Ascending aorta (tissue), 2 donors: ENCODE results near the gene LGALS12. TPM values are rescaled to one million over a fixed set of nuclear protein-coding genes. Genes with fewer than 3 reads are reported as not detected.
A peak's percentile ranks its signal among the peaks of the same experiment; 100 is the strongest.
"Not testable (repeated sequence)": the region's sequence is repeated elsewhere in the genome, so short reads cannot be mapped to it uniquely, and the experiment has no call there.

Experiments used
- DNase-seq, 2 donors: peaks; one replicate each; pipeline ENCODE4 v3.0.0-alpha.2; 2019; ENCODE audit warnings: low spot score in 2 of 2
- H3K27ac ChIP-seq, 2 donors: fragments of 200-600 bp; sonication (generic); one replicate each; pipeline ENCODE4 v1.5.1; 2016 to 2017; ENCODE audit warnings: mild to moderate bottlenecking in 1 of 2
- H3K27me3 ChIP-seq: fragments of 200-600 bp; sonication (generic); one replicate; pipeline ENCODE4 v1.5.1; 2017
- H3K36me3 ChIP-seq, 2 donors: fragments of 200-600 bp; sonication (generic); one replicate each; pipeline ENCODE4 v1.5.1; 2016
- H3K4me1 ChIP-seq, 2 donors: fragments of 200-600 bp; sonication (generic); one replicate each; pipeline ENCODE4 v1.5.1; 2016 to 2017; ENCODE audit warnings: mild to moderate bottlenecking in 1 of 2
- H3K4me3 ChIP-seq, 2 donors: fragments of 200-600 bp; sonication (generic); one replicate each; pipeline ENCODE4 v1.5.1; 2016 to 2017; ENCODE audit warnings: mild to moderate bottlenecking in 1 of 2
- H3K9me3 ChIP-seq, 2 donors: fragments of 200-600 bp; sonication (generic); one replicate each; pipeline ENCODE4 v1.5.1; 2016
- intact Hi-C: fragments of 100-400 bp; cut with DNase I; formaldehyde crosslinking; loops from one replicate; pipeline ENCODE4 v1.15.1; 2023
- total RNA-seq: library from RNA; depleted of rRNA; stranded (reverse); fragments of >200 nt; gene quantifications from one replicate; pipeline ENCODE4 v1.1.0, GENCODE V29; 2016
- TF ChIP-seq, protein P1 (sequence below), 3 experiments: fragments of 200-600 bp in 2 of 3; fragments of 450-650 bp in 1 of 3; sonication (generic) in 2 of 3; IDR thresholded peaks; one replicate each; pipeline ENCODE4 v1.5.1; 2016 to 2019; ENCODE audit warnings: antibody characterized with exemption in 3 of 3, mild to moderate bottlenecking in 1 of 3, moderate library complexity in 1 of 3

LGALS12 gene
- total RNA-seq, 1 donor from 2014 or later = not detected

DNA sequence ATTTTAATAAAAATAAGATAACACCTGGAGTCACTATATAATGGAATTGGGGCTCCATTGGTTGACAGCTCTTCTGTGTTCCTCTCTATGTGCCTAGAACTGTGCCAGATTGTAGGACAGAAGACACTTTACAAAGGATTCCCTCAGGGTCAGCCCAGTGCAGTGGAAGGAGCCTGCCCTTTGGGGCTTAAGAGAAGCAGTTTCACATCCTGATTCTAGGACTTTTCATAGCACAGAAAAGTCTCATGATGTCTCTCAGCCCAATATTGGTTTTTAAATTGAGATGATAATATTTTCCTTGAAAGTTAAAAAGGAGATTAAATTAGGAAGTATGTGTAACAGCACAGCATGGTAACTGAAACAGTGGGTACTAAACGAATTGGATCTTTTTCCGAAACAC is 37.8 kb downstream of the LGALS12 start:
- no peaks in the 10 kb centered on the region for H3K4me1 ChIP-seq
- no peaks in the 10 kb centered on the region for H3K27me3 ChIP-seq
- no peak overlapping the region for H3K27ac ChIP-seq
- peaks cover 0 to 5% of the 10 kb centered on the region in 2 donors for H3K36me3 ChIP-seq
- H3K4me3 ChIP-seq = no peak overlapping the region
- TF ChIP-seq, protein P1, sequence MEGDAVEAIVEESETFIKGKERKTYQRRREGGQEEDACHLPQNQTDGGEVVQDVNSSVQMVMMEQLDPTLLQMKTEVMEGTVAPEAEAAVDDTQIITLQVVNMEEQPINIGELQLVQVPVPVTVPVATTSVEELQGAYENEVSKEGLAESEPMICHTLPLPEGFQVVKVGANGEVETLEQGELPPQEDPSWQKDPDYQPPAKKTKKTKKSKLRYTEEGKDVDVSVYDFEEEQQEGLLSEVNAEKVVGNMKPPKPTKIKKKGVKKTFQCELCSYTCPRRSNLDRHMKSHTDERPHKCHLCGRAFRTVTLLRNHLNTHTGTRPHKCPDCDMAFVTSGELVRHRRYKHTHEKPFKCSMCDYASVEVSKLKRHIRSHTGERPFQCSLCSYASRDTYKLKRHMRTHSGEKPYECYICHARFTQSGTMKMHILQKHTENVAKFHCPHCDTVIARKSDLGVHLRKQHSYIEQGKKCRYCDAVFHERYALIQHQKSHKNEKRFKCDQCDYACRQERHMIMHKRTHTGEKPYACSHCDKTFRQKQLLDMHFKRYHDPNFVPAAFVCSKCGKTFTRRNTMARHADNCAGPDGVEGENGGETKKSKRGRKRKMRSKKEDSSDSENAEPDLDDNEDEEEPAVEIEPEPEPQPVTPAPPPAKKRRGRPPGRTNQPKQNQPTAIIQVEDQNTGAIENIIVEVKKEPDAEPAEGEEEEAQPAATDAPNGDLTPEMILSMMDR (IDR thresholded peaks at IDR 0.05) = no peak
- DNase-seq = no peak
- intact Hi-C loops = no loop called here
- H3K9me3 ChIP-seq = no peaks in the 10 kb centered on the region

DNA sequence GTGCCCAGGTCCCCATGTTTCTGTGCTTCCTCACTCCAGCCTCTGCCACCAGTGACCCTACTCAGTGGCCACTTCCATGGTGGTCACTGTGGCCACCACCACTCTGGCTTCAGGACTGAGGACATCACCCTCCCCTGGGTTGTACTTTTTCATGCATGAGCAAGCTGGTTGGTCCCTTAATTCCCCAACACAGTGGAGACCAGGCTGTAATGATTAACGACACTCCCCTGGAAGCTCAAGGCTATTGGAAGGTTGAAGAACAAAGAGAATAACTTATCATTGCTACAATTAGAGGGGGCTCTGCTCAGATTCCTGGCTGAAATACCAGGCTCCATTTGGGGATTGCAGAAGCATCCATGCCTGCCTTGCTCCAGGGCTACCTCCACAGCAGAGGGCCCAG is 41.2 kb downstream of the LGALS12 start:
- H3K9me3 ChIP-seq = no peaks in the 10 kb centered on the region
- intact Hi-C loops = no loop called here
- TF ChIP-seq, protein P1 (IDR thresholded peaks at IDR 0.05) = no peak
- no peaks in the 10 kb centered on the region for H3K4me1 ChIP-seq
- peaks cover 0 to 5% of the 10 kb centered on the region in 2 donors for H3K36me3 ChIP-seq
- no peak overlapping the region for H3K4me3 ChIP-seq
- H3K27ac ChIP-seq = no peak overlapping the region
- DNase-seq = peak in 1 of 2 donors; percentile 43
- no peaks in the 10 kb centered on the region for H3K27me3 ChIP-seq

DNA sequence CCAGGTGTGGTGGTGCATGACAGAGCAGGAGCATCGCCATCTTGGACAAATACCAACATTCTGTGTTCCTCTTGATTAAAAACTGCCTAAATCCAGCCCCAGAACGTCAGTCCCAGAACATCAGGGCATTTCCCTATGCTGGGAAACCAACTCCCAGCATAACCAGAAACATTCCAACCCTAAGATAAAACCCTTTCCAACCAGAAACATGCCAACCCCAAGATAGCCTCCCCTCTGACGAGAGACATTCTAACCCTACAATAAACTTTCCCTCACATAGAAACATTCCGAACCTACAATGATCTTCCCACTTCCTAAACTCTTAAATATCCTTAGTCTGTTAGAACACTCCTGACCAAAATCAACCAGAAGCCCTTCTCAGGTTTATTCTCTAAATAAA is 42.3 kb downstream of the LGALS12 start:
- peak in 1 of 2 donors; percentile 16 for DNase-seq
- Histone ChIP-seq H3K27ac (no peak overlapping the region), H3K36me3 (peaks cover 0 to 5% of the 10 kb centered on the region in 2 donors), H3K4me3 (no peak overlapping the region), H3K4me1 (no peaks in the 10 kb centered on the region), H3K27me3 (no peaks in the 10 kb centered on the region), H3K9me3 (no peaks in the 10 kb centered on the region)
- intact Hi-C loops = no loop called here
- TF ChIP-seq, protein P1 (IDR thresholded peaks at IDR 0.05) = no peak

DNA sequence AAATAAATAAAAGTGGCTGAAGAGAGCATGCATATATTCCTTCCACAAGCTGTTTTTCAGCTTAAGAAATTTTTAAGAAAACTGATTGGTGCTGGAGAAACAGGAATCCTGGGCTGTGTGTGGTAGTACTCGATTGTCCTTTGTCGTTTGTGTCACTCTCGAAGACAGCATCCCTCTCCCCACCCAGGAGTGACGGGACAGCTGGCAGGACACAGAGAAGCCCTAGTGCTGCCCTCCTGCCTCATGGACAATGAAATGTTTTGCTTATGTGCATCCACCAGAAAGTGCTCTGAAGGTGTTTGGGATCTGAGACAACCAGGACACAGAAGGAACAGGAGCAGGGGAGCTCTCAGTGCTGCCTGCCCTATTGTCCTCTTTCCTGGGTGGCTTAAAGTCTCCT is 43.5 kb downstream of the LGALS12 start:
- Histone ChIP-seq H3K9me3 (no peaks in the 10 kb centered on the region), H3K4me1 (no peaks in the 10 kb centered on the region), H3K27ac (no peak overlapping the region), H3K36me3 (peaks cover 0 to 5% of the 10 kb centered on the region in 2 donors), H3K27me3 (no peaks in the 10 kb centered on the region), H3K4me3 (no peak overlapping the region)
- intact Hi-C loops = no loop called here
- TF ChIP-seq, protein P1 (IDR thresholded peaks at IDR 0.05) = no peak
- DNase-seq = peak in 1 of 2 donors; percentile 22

DNA sequence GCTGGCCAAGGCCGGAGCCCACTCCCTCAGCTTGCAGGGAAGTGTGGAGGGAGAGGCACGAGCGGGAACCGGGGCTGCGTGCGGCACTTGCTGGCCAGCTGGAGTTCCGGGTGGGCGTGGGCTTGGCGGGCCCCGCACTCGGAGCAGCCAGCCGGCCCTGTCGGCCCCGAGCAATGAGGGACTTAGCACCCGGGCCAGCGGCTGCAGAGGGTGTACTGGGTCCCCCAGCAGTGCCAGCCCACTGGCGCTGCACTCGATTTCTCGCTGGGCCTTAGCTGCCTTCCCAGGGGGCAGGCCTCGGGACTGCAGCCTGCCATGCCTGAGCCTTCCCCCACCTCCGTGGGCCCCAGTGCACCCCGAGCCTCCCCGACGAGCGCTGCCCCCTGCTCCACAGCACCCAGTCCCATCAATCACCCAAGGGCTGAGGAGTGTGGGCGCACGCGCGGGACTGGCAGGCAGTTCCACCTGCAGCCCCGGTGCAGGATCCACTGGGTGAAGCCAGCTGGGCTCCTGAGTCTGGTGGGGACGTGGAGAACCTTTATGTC is 44.3 kb downstream of the LGALS12 start:
- intact Hi-C loops, H3K36me3 ChIP-seq, H3K27me3 ChIP-seq, H3K4me1 ChIP-seq, H3K4me3 ChIP-seq, H3K27ac ChIP-seq, H3K9me3 ChIP-seq: not testable (repeated sequence)
- peak in 1 of 2 donors; percentile 43 for DNase-seq

DNA sequence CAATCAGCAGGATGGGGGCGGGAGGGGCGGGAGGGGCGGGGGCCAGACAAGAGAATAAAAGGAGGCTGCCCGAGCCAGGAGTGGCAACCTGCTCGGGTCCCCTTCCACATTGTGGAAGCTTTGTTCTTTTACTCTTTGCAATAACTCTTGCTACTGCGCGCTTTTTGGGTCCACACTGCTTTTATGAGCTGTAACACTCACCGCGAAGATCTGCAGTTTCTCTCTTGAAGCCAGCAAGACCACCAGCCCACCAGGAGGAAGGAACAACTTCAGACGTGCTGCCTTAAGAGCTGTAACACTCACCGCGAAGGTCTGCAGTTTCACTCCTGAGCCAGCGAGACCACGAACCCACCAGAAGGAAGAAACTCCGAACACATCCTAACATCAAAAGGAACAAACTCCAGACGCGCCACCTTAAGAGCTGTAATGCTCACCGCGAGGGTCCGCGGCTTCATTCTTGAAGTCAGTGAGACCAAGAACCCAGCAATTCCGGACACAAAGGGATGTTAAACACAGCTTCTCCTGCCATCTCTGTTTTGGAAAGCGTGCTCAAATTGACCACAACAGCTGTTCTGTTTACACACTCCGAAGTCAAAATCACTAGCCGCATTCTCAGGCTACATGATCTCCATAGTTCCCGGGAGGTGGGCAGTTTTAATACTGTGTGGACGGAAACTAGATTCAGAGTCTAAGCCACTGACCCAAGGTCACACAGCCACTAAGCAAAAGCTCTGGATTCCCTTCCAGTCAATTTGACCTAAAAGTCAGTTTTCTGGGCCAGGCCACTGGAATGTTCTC is 45.4 kb downstream of the LGALS12 start:
- Histone ChIP-seq H3K27me3 (no peaks in the 10 kb centered on the region), H3K4me3 (no peak overlapping the region), H3K4me1 (no peaks in the 10 kb centered on the region), H3K27ac (no peak overlapping the region), H3K9me3 (no peaks in the 10 kb centered on the region), H3K36me3 (no peaks in the 10 kb centered on the region)
- peak in 1 of 2 donors; percentile 35 for DNase-seq
- TF ChIP-seq, protein P1 (IDR thresholded peaks at IDR 0.05) = no peak
- intact Hi-C loops = no loop called here
